Peyer's patch (tissue), 4 donors: ENCODE results near the gene SERPINA6. TPM values are rescaled to one million over a fixed set of nuclear protein-coding genes. Genes with fewer than 3 reads are reported as not detected.
"Not testable (repeated sequence)": the region's sequence is repeated elsewhere in the genome, so short reads cannot be mapped to it uniquely, and the experiment has no call there.

Experiments
- DNase-seq, 3 donors: peaks; one replicate each; pipeline ENCODE4 v3.0.0-alpha.2; 2017 to 2019
- H3K27ac ChIP-seq, 4 donors: fragments of 200-600 bp; sonication (generic); one replicate each; pipeline ENCODE4 v1.5.1; 2016 to 2019
- H3K27me3 ChIP-seq, 2 donors: fragments of 200-600 bp; sonication (generic); one replicate each; pipeline ENCODE4 v1.5.1; 2019
- H3K36me3 ChIP-seq, 3 donors: fragments of 200-600 bp; sonication (generic); one replicate each; pipeline ENCODE4 v1.5.1; 2016 to 2019
- H3K4me1 ChIP-seq, 4 donors: fragments of 200-600 bp; sonication (generic); one replicate each; pipeline ENCODE4 v1.5.1; 2016 to 2019
- H3K4me3 ChIP-seq, 4 donors: fragments of 200-600 bp; sonication (generic); 1 replicate in 3 of 4; 2 replicates in 1 of 4; pipeline ENCODE4 v1.5.1; 2016 to 2019; ENCODE audit warnings: mild to moderate bottlenecking in 1 of 4
- H3K9me3 ChIP-seq, 4 donors: fragments of 200-600 bp; sonication (generic); one replicate each; pipeline ENCODE4 v1.5.1; 2016 to 2019; ENCODE audit warnings: mild to moderate bottlenecking in 1 of 4
- POLR2A ChIP-seq, 2 donors: fragments of 450-650 bp; IDR thresholded peaks; one replicate each; pipeline ENCODE4 v1.5.1; 2017; ENCODE audit warnings: antibody characterized with exemption in 2 of 2, mild to moderate bottlenecking in 2 of 2, moderate library complexity in 2 of 2
- total RNA-seq, 4 donors: library from RNA; depleted of rRNA; stranded (reverse); fragments of >200 nt; gene quantifications; one replicate each; pipeline ENCODE4 v1.1.0, GENCODE V29; 2016
- TF ChIP-seq, protein P1 (sequence below), 6 experiments: fragments of 450-650 bp in 4 of 6; fragments of 200-600 bp in 2 of 6; sonication (generic) in 1 of 6; IDR thresholded peaks; one replicate each; pipeline ENCODE4 v1.5.1; 2017 to 2019; ENCODE audit warnings: antibody characterized with exemption in 6 of 6, mild to moderate bottlenecking in 3 of 6, moderate library complexity in 1 of 6

Gene SERPINA6
- total RNA-seq, 4 donors from 2014 or later = not detected

DNA sequence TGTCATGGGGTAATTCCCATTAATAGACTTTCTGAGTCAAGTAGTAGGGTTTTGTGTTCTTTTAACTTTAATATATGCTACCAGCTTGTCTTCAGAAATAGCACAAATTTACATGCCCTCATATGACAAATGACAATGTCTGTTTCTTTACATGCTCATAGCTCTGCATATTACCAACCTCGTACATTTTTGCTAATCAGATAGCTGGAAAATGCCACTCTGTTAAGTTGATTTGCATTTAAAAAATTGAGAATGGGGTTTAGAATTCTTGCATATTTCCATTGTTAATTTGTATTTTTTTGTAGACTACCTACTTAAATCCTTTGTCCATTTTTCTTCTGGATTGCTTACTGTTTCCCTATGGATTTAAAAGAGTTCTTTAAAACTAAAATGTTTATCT lies 34.0 kb upstream of the SERPINA6 start:
- DNase-seq = no peak
- TF ChIP-seq, protein P1, sequence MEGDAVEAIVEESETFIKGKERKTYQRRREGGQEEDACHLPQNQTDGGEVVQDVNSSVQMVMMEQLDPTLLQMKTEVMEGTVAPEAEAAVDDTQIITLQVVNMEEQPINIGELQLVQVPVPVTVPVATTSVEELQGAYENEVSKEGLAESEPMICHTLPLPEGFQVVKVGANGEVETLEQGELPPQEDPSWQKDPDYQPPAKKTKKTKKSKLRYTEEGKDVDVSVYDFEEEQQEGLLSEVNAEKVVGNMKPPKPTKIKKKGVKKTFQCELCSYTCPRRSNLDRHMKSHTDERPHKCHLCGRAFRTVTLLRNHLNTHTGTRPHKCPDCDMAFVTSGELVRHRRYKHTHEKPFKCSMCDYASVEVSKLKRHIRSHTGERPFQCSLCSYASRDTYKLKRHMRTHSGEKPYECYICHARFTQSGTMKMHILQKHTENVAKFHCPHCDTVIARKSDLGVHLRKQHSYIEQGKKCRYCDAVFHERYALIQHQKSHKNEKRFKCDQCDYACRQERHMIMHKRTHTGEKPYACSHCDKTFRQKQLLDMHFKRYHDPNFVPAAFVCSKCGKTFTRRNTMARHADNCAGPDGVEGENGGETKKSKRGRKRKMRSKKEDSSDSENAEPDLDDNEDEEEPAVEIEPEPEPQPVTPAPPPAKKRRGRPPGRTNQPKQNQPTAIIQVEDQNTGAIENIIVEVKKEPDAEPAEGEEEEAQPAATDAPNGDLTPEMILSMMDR (IDR thresholded peaks at IDR 0.05) = no peak
- TF ChIP-seq POLR2A (IDR thresholded peaks at IDR 0.05) = no peak
- no peaks in the 10 kb centered on the region for H3K36me3 ChIP-seq
- no peaks in the 10 kb centered on the region for H3K9me3 ChIP-seq
- H3K27me3 ChIP-seq = no peaks in the 10 kb centered on the region
- H3K4me3 ChIP-seq = no peak overlapping the region
- H3K27ac ChIP-seq = no peak overlapping the region
- H3K4me1 ChIP-seq = no peaks in the 10 kb centered on the region

DNA sequence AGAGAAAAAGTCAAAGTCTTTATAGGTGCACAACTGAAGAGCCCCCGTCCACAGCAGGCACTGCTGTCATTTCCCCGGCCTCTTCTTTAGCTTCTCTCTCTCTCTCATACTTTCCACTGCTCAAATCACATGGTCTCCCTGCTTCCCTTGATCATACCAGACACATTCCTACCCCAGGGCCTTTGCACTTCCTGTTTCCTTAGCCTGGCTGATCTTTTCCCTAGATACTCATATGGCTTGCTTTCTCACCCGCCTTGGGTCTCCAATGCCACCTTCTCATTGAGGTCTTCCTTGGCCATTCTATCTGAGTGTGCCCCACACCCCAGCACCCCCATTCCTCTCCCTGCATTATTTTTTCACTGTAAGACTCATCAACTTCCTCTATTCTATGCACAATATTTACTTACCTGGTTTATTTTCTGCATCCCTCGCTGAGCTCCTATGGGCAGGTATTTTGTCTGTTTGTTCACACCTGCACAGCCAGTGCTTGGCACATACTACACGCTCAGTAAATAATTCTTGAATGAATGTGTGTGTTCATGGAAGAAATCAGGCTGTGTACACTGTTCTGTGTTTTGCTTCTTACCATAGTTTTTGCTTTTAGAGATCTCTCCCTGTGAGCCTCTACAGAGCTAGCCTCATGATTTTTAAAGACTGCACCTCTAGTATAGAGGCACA lies 33.4 kb upstream of the SERPINA6 start:
- H3K27ac ChIP-seq = no peak overlapping the region
- no peaks in the 10 kb centered on the region for H3K36me3 ChIP-seq
- no peak for TF ChIP-seq POLR2A (IDR thresholded peaks at IDR 0.05)
- TF ChIP-seq, protein P1 (IDR thresholded peaks at IDR 0.05) = no peak
- peak in 1 of 3 donors; percentile 19 for DNase-seq
- H3K4me3 ChIP-seq = no peak overlapping the region
- H3K27me3 ChIP-seq = no peaks in the 10 kb centered on the region
- H3K9me3 ChIP-seq = no peaks in the 10 kb centered on the region
- H3K4me1 ChIP-seq = no peaks in the 10 kb centered on the region

DNA sequence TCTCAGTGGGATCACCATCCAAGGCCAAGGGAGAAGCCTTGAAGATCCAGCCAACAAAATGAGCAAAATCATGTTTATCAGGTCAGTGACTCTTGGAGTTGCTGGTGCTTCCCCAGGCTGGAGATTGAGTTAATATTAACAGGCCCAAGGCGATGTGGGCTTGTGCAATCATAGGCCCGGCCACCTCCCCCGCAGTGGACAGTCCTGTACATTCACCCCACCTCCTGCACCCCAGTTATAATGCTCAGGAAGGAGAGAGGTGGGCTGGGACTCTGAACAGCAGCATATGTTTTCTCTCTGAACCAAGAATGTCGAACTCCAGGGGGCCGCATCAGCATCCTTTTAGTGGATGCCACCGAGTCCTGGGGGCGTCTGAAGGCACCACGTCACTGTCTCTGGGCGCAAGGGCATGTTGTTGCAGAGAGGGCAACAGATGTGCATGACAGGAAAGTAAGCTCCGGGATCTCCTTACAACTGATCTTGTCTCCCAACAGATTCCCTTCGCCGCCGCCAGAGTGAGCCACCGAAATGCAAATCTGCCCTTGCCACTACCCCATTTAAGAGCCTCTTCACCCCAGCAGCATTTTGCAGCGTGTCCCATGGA lies 32.2 kb upstream of the SERPINA6 start:
- no peak overlapping the region for H3K27ac ChIP-seq
- H3K4me1 ChIP-seq = no peaks in the 10 kb centered on the region
- H3K4me3 ChIP-seq = no peak overlapping the region
- TF ChIP-seq, protein P1 (IDR thresholded peaks at IDR 0.05) = peak in 4 of 6 experiments; percentile 21 to 47 (median 46)
- TF ChIP-seq POLR2A (IDR thresholded peaks at IDR 0.05) = no peak
- no peaks in the 10 kb centered on the region for H3K36me3 ChIP-seq
- H3K27me3 ChIP-seq = no peaks in the 10 kb centered on the region
- no peaks in the 10 kb centered on the region for H3K9me3 ChIP-seq
- DNase-seq = peak in 2 of 3 donors; percentile 59 to 62

DNA sequence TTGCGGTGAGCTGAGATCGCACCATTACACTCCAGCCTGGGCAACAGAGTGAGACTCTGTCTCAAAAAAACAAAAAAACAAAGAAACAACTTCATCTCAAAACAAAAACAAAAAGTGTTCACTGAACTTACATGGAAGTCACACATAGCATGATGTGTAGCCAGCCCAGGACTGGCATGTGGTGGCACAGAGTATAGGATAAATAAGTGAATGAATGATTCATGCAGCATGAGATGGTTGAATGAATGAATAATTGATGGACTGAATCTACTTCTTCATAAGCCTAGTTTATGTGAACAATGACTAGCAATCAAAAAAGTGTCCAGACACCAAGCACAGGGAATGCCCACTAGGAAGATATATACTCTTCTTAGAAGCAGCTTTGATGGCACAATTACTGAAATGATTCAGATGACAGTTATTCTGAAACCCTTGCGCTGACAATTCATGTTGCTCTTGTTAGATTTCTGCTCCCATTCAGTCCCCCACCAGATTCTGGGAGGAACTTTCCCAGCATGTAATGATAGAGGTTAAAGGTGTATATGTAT lies 31.6 kb upstream of the SERPINA6 start:
- no peak overlapping the region for H3K27ac ChIP-seq
- no peak for DNase-seq
- no peaks in the 10 kb centered on the region for H3K27me3 ChIP-seq
- H3K4me3 ChIP-seq = no peak overlapping the region
- no peaks in the 10 kb centered on the region for H3K9me3 ChIP-seq
- TF ChIP-seq, protein P1 (IDR thresholded peaks at IDR 0.05) = no peak
- no peak for TF ChIP-seq POLR2A (IDR thresholded peaks at IDR 0.05)
- H3K4me1 ChIP-seq = no peaks in the 10 kb centered on the region
- no peaks in the 10 kb centered on the region for H3K36me3 ChIP-seq

DNA sequence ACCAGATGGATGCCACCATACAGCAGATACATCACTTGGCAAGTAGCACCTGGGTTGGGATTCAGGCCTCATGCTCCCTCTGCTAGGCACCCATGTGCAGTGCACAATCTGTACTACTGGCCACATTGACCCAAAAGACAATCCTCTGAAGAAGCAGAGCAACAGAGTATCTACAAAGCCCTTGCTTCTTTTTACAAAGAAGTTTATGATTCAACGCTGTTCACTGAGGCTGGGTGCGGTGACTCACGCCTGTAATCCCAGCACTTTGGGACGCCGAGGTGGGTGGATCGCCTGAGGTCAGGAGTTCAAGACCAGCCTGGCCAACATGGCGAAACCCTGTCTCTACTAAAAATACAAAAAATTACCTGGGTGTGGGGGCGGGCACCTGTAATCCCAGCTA lies 31.1 kb upstream of the SERPINA6 start:
- not testable (repeated sequence) for H3K36me3 ChIP-seq, DNase-seq, H3K27me3 ChIP-seq, H3K4me1 ChIP-seq, H3K27ac ChIP-seq, H3K9me3 ChIP-seq, H3K4me3 ChIP-seq

DNA sequence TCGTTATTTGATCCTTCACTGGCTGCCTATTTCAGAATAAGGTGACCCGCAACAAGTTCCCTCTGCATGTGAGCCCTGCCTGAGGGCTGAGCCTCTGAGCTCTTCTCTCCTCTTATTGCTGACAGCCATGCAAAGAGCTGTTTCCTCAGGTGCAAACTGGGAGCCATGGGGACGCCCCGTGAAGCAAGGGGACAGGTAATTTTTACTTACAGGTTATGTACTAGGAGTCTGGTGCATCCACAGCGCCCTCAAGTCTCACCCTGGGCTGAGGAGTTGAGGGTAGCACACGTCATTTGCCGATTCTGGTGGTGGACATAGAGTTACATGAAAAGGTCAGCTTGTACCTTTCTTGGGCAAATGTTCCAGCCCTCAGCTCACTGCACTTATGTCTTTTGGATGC lies 26.1 kb upstream of the SERPINA6 start:
- H3K27me3 ChIP-seq = no peaks in the 10 kb centered on the region
- no peaks in the 10 kb centered on the region for H3K4me1 ChIP-seq
- H3K36me3 ChIP-seq = no peaks in the 10 kb centered on the region
- no peak for DNase-seq
- no peak overlapping the region for H3K27ac ChIP-seq
- no peak for TF ChIP-seq POLR2A (IDR thresholded peaks at IDR 0.05)
- TF ChIP-seq, protein P1 (IDR thresholded peaks at IDR 0.05) = no peak
- H3K4me3 ChIP-seq = no peak overlapping the region
- no peaks in the 10 kb centered on the region for H3K9me3 ChIP-seq
